ENCODE data around the gene ERN1. TPM values are rescaled to one million over a fixed set of nuclear protein-coding genes. Genes with fewer than 3 reads are reported as not detected.

Gene ERN1
- total and polyA plus RNA-seq, 2 of the 13 experiments (the other 11 are each of a cell fraction or from before 2014, with no cell fraction given), result 6.0 to 12.7 TPM

DNA sequence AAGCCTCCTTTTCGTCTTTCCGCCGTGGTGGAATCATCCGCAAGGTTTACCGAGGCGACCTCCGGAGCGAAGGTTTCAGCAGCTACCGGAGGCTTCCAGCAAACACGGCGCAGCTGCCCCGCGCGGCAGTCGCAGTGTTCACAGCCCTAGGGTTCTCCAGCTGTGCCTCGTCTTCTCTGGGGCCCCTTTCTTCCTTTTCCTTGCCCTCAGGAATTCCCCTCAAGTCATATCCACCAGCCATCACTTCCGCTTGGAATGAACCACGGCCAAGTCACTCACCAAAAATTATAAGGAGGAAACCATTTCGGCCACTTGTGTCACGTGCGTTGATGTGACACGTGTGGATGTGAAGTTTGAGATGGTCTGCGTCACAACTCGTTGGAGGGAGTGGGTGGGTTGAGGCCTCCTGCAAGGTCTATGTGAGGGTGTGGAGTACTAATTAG lies 636 bp upstream of the ERN1 start (continued):
- 0 out of 4 replicates have a peak, but pooled peaks of 1 of the 2 experiments have one; percentile 16 for TF ChIP-seq EP300 (IDR thresholded peaks at IDR 0.05; ENCODE audit: low read depth in 2 of 2, low read length in 2 of 2)
- no peak for TF ChIP-seq EP300 (CRISPR knock-in tag; IDR thresholded peaks at IDR 0.05; ENCODE audit: borderline replicate concordance)
- 0 out of 2 replicates have a peak, but pooled peaks have one; percentile 10 for TF ChIP-seq MXD3 (CRISPR knock-in tag; IDR thresholded peaks at IDR 0.05)
- TF ChIP-seq ARNT2 (CRISPR knock-in tag; IDR thresholded peaks at IDR 0.05; ENCODE audit: low read depth), result no peak
- TF ChIP-seq HOXA5 (CRISPR knock-in tag; IDR thresholded peaks at IDR 0.05), result 0 out of 2 replicates have a peak, but pooled peaks have one; percentile 2
- TF ChIP-seq ZNF260 (CRISPR knock-in tag; IDR thresholded peaks at IDR 0.05; ENCODE audit: borderline replicate concordance, low read depth), result no peak
- TF ChIP-seq RARG (CRISPR knock-in tag; IDR thresholded peaks at IDR 0.05; ENCODE audit: low read depth), result no peak
- TF ChIP-seq PHF5A (CRISPR knock-in tag; IDR thresholded peaks at IDR 0.05; ENCODE audit: low read depth, unreplicated experiment), result no peak
- TF ChIP-seq, protein P1, sequence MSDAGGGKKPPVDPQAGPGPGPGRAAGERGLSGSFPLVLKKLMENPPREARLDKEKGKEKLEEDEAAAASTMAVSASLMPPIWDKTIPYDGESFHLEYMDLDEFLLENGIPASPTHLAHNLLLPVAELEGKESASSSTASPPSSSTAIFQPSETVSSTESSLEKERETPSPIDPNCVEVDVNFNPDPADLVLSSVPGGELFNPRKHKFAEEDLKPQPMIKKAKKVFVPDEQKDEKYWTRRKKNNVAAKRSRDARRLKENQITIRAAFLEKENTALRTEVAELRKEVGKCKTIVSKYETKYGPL (CRISPR knock-in tag; IDR thresholded peaks at IDR 0.05), result 0 out of 2 replicates have a peak, but pooled peaks have one; percentile 13
- 0 out of 2 replicates have a peak, but pooled peaks have one; percentile 9 for TF ChIP-seq ZFP91 (CRISPR knock-in tag; IDR thresholded peaks at IDR 0.05; ENCODE audit: borderline replicate concordance)
- TF ChIP-seq NFE2L2 (IDR thresholded peaks at IDR 0.05; ENCODE audit: low read length), result no peak
- TF ChIP-seq, protein P2, sequence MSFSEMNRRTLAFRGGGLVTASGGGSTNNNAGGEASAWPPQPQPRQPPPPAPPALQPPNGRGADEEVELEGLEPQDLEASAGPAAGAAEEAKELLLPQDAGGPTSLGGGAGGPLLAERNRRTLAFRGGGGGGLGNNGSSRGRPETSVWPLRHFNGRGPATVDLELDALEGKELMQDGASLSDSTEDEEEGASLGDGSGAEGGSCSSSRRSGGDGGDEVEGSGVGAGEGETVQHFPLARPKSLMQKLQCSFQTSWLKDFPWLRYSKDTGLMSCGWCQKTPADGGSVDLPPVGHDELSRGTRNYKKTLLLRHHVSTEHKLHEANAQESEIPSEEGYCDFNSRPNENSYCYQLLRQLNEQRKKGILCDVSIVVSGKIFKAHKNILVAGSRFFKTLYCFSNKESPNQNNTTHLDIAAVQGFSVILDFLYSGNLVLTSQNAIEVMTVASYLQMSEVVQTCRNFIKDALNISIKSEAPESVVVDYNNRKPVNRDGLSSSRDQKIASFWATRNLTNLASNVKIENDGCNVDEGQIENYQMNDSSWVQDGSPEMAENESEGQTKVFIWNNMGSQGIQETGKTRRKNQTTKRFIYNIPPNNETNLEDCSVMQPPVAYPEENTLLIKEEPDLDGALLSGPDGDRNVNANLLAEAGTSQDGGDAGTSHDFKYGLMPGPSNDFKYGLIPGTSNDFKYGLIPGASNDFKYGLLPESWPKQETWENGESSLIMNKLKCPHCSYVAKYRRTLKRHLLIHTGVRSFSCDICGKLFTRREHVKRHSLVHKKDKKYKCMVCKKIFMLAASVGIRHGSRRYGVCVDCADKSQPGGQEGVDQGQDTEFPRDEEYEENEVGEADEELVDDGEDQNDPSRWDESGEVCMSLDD (CRISPR knock-in tag; IDR thresholded peaks at IDR 0.05; ENCODE audit: borderline replicate concordance), result peak; percentile 2; the same call in 1 of the 2 replicates
- TF ChIP-seq THAP7 (CRISPR knock-in tag; IDR thresholded peaks at IDR 0.05), result no peak
- no peak for TF ChIP-seq ZNF318 (CRISPR knock-in tag; IDR thresholded peaks at IDR 0.05)

Measured in HepG2 (cell line).